IPS-11a (cell line): ENCODE results near the gene RDH16.
"Not testable (repeated sequence)": the region's sequence is repeated elsewhere in the genome, so short reads cannot be mapped to it uniquely, and the experiment has no call there.

ENCODE experiments used
- H3K4me3 ChIP-seq: one replicate; pipeline ENCODE4 v1.5.1; 2013; ENCODE audit warnings: low read depth, low read length, control low read depth

The RDH16 gene

DNA sequence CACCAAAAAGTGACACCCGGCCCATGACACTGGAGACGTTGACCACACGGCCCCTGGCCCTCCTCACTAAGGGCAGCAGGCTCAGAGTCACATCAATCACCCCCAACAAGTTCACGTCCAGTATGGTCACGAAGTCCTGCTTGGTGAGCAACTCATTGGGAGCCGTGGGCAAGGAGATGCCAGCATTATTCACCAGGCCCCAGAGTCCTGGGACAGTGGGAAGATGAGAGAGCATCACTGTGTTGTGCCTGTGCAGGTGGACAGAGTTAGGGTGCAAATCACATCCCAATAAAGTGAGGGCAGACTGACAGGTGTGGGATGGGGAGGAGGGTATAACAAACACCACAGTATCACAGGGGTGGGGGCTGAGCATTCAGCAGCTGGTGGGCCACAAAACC is 2.5 kb downstream of the RDH16 start:
- no peak overlapping the region for H3K4me3 ChIP-seq

DNA sequence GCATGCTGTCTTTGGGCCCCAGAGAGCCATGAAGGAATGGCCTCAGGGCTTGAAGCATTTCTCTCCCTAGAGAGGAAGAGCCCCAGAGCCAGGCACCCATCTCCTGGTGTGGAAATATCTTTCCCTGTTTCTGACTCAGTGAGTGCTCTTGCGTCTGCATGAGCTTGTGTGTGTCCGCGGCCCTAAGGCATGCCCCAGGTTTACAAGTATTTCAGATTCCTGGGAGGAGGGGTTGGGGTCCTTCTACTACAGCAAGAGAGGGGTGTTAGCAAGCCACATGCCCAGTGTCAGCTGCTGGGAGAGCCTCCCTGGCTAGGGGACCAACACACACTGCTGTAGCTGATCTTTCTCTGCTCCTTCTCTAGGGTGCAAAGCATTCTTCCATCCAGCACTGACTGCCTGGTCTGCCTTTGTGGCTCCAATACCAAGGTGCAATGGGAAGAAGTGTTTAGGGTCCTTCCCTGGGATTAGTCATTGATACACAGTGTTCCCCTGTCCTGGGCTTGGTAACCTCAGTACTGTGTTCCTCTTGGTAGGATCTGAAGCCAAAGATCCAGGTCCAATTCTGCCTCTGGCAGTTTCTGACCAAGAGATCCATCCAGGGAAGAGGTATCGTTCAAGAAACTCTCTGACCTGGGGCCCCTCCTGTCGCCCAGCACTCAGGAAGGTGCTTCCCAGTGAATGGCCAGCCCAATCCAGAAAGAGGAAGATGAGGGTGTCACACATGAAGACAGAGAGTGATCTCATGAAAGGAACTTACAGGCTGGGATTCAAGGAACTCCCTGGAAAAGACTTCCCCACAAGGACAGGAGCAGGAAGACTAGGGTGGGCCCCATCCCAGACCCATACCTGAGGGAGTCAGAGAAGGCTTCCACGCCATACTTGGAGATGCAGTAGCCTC is 3.1 kb downstream of the RDH16 start:
- no peak overlapping the region for H3K4me3 ChIP-seq

DNA sequence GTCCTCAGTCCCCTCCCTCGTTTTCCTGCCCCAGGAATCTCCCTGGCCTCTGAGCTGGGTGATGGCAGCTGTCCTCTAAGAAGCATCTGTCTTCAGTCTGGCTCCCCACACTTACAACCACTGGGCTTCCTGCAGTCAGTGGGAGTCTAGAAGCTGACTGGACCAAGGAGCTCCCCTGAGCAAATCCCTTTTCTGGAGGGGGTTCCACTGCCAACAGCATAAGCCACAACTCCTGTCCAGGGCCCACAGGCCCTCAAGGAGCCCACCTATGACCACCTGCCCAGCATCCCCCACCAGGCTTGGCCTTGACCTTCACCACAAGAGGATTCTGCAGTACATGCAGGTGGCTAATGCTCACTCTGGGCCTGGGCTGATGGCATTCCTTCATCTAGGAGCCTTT is 4.1 kb downstream of the RDH16 start:
- H3K4me3 ChIP-seq, result no peak overlapping the region

DNA sequence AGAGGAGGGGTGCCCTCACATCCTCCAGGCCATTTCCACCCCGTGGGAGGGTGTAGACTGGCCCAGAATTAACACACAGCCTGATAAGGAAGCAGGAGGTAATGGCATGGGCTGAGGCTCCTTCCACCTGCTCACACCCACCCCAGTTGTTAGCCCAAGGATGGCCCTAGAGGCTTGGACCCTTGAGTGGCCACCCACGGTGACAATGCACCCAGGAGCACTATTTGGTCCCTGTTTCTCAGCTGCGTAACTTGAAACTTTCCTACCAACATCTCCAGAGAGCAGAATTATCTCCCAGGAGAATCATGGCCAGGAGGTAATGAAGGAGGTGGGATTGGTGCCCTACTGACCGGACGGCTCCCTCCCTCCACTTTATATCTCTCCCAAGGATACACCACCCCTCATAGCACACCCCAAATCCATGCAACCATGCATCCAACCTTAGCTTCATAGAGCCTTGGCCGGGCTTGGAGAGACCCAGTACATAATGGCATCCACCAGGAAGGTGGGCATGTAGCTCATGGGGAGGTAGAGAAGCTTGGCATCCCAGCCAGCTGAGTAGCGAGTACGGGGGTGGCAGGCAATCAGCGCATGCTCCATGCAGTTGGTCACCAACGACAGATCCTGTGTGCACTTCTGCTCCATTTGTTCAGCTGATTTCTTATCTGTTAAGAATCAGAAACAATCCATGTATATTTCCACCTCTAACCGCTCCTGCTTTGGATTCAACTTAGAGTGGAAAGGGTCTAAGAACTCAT is 5.6 kb downstream of the RDH16 start:
- H3K4me3 ChIP-seq, result no peak overlapping the region

DNA sequence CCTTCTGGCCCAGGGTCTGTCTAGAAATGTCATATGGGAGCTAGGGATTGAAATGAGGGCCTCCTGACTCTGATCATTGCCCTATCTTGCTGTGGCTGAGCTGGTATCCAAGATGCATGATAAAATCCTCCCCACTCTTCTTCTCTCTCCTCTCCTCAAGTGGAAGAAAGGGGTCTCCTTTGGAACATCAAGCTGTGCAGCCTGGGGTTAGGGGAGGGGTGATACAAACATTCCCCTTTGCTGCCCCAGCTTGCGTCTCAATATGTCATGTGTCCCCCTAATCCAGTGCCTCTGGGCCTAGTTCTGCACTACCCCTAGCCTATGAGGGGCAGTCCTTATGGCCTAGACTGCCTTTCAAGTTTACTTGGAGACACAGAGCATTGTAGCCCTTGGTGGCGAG is 8.5 kb downstream of the RDH16 start:
- no peak overlapping the region for H3K4me3 ChIP-seq

DNA sequence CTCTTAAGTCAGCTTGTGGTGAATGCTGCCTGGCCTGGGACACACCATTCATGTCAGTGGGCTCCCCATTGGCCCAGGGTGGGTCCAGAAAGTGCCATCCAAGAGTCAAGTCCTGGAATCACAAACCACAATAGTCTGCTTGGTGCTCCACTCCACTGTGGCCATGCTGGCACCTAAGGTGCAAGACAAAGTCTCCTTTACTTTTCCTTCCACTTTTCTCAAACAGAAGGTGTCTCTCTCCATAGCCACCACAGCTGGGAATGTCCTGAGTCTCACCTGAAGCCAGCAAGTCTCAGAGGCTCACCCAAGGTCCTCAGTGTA is 9.0 kb downstream of the RDH16 start:
- H3K4me3 ChIP-seq, result no peak overlapping the region

DNA sequence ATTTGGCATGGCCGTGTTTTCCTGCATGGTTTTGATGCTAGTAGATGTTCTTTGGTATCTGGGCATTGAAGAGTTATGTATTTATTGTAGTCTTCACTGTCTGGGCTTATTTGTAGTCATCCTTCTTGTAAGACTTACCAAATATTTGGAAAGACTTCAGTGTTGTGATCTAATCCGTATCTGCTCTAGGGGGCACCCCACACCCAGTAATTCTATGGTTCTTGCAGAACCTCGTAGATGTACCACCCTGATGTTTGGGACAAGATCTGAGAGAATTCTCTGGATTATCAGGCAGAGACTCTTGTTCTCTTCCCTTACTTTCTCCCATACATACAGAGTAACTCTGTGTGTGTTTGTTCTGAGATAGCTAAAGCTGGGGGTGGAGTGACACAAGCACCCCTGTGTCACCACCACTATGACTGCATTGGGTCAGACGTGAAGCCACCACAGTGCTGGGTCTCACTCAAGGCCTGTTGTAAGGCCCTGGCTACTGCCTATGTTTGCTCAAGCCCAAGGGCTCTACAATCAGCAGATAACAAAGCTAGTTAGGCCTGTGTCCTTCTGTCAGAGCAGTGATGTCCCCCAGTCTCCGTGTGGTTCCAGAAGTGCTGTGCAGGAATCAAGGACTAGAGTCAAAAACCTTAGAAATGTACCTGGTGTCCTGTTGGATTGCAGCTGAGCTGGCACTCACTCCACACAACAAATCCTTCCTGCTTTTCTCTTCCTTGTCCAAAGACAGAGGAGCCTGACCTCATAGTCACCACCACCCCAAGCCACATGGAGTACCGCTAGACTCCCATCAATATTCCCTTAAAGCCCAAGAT is 9.6 kb downstream of the RDH16 start:
- no peak overlapping the region for H3K4me3 ChIP-seq

DNA sequence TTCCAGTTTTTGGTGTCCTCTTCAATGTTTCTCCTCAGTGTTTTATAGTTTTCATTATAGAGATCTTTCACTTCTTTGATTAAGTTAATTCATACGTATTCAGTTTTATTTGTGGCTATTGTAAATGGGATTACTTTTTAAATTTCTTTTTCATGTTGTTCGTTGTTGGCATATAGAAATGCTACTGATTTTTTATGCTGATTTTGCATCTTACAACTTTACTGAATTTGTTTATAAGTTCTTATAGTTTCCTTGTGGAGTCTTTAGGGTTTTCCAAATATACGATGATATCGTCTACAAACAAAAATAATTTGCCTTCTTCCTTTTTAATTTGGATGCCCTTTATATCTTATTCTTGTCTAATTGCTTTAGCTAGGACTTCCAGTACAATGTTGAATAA is 13.5 kb downstream of the RDH16 start:
- H3K4me3 ChIP-seq, result no peak overlapping the region

DNA sequence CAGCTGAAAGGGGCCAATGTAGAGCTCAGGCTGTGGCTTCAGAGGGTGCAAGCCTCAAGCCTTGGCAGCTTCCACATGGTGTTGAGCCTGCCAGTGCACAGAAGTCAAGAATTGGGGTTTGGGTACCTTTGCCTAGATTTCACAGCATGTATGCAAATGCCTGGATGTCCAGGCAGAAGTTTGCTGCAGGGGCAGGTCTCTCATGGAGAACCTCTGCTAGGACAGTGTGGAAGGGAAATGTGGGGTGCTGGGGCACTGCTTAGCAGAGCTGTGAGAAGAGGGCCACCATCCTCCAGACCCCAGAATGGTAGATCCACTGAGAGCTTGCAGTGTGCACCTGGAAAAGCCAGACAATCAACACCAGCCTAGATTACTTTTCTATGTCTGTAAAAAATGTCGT is 14.0 kb downstream of the RDH16 start:
- H3K4me3 ChIP-seq, result not testable (repeated sequence)

DNA sequence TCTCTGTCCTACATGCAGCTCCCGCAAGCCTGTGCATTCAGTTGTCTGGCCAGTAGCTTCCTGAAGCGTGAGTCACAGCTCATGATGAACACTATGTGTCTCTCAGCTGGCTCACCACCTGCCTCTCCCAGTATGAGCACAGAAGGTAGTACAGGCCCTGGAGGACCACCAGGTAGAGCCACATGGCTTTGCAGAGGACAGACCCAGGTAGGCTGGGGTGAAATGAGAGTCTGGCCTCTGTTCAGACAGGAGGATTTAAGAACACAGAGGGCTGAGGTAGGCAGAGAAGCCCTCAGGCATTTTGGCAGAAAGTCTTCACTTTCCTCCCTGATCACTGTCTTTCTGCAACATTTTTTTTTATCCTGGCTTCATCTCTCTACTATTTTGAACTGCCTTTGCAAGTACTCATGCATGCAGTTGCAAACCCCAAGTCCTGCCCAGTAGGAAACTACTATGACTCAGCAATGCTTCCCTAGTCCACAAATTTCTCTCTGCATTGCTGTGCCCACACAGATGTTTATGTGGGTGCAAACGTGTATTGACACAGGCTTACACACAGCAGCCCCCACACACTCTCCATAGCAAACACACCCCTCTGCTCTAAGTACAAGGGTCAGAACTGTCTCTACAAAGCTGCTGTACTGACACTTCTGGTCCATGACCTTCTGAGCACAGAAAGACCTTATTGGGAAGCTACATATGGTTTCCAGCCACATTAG is 15.9 kb downstream of the RDH16 start:
- no peak overlapping the region for H3K4me3 ChIP-seq

DNA sequence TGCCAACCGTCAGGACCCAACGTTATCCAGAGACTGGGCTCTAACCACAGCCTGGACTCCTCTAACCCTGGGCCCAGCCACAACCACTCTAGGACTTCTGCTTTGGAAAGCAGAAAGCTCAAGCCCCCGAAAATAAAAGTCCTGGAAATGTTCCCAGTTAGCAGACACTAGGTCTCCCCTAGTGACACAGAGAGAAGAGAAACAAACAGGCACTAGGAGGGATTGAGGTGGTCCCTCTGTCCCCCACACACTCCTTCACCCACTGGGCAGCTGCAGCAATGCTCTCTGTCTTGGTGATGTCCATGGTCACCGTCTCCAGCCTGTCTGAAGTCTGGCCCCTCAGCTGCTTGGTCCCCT is 16.5 kb downstream of the RDH16 start:
- H3K4me3 ChIP-seq, result not testable (repeated sequence)

DNA sequence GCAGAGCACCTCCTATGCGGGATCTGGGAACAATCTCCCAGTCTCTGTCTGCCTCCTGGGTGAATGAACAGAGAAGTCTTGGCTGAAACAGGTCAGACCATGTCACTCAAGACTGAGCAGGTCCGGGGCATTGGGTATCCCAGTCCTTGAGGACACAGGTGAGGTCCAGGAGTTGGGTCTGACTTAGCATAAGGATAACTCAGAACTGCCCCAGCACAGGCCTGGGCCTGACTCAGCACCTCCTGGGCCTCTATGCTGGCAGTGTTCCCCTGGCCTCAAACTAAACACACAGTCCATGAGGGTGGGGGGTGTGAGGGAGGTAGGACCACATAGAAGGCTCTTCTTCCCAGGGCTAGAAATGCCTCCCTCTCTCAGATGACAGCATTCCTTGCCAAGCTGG is 21.7 kb downstream of the RDH16 start:
- H3K4me3 ChIP-seq, result no peak overlapping the region

DNA sequence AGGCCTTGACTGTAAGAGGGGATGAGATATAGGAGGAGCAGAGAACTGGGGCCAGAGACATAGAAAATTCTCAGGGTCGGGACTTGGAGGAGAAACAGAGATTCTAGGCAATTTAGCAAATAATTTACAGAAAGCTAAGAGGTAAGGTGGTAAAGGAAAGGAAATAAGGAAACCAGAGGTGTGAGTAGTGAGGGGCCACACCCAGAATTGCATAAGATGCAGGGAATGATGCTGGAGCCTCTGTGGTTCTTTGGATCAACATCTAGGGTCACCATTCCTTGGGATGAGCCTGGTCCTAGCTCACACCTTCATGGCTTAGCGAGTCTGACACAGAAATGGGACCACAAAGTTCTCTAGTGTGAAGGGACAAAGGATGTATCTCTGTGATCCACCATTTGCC is 22.3 kb downstream of the RDH16 start:
- H3K4me3 ChIP-seq, result no peak overlapping the region

DNA sequence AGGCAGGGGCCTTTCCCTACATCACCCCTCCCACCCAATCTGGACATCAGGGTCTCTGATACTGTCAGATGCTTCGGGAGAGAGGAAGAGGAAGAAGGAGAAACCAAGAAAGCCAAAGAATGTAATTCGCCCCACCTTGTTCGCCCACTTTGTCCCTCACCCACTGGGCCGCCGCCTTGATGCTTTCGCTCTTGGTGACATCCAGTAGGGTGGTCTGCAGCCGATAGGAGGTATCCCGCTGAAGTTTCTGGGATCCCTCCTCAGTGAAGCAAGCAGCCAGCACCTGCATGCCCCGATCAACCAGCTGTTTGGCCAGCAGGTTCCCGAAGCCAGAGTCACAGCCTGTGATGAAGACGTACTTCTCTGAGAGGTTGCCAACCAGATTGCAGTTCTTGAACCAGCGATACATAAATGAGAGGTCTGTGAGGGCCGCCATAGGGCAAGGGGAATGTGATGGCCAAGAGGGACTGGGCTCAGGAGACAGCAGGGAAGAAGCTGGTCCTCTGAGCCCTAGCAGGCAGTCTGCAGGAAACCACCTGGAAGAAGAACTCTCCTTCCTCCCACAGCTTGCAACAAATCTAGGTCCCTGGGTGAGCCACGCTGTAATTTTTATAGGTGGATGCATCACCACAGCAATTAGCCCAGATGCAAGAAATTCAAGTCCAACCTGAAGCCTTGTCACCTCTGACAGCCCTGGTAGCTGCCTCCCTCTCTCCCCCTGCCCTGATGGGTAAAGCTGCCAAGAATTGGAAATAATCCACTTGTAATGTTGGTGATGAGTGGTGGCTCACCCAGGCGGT is 23.4 kb downstream of the RDH16 start, which contains the start of gene SDR9C7:
TSS of gene SDR9C7 (minus strand) at position 583 of the 800 bp plus-strand sequence. CDS start at position 436, 147 bp downstream.
- no peak within 1 kb of the TSS for H3K4me3 ChIP-seq

DNA sequence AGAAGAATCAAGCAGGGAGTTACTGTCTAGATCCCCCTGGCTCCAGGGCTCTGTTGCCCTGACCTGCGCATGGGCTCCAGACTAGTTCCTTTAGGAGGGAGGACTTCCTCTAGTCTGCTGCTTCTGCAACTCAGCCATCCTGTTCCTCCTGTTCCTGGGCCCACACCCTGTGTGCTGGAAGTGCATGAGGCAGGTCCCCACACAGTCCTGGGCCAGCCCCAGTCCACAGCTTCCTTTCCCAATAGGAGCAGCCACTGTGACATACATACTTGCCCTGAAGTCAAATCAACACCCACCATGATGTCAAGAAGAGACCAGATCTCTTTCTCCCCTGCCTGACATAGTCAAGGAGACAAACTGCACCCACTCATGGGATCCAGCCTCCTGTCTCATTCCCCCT is 24.5 kb downstream of the RDH16 start:
- no peak overlapping the region for H3K4me3 ChIP-seq

DNA sequence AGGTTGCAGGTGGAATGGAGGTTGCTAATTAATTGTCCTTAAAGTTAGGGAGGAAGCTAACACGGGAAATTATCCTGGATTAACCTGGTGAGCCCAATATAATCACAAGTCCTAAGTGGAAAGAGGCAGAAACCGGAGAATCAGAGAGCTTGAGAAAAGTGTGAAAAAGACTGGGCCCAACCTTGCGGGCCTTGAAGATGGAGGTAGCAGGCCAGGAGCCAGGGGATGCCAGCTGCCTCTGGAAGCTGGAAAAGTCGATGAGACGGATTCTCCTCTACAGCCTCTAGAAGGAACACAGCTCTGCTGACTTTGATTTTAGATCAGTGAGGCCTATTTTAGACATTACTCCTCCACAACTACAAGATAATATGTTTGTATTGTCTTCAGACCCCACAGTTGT is 25.3 kb downstream of the RDH16 start:
- H3K4me3 ChIP-seq, result no peak overlapping the region

DNA sequence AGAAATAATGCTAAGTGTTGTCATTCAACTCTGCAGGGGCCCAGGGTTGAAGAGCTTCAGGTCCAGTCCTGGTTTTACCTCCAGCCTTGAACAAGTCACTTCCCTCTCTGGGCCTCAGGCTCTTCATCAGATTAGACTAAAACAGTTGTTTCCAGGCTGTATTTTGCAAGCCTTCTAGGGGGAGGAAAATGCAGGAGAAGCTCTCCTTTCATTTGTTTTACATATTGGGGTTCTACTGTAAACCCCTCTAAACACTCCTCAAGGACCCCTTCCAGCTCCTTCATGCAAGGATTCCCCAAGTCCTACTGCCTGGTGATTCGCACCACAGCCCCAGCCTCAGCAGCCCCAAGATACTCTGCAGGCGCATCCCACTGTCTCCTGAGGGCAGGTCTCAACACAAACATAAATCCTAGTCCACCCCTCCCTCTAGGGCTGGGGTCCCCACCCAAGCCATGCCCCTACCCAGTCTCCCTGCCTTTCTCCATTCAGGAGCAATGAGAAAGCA is 25.9 kb downstream of the RDH16 start:
- no peak overlapping the region for H3K4me3 ChIP-seq

DNA sequence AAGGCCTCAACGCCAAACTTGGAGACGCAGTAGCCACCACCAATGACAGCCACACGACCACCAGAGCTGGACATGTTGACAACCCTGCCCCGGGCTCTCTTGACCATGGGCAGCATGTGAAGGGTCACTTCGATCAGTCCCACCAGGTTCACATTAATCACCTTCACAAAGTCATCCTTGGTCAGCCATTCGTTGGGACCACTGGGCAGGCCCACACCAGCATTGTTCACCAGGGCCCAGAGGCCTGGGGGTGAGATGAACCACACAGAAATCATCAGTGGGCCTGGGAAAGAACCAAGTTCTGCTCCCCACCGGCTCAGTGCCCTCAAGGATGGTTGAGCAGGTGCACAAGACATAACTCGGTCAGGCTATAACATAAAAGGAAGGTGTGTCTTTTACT is 27.2 kb downstream of the RDH16 start:
- H3K4me3 ChIP-seq, result no peak overlapping the region

DNA sequence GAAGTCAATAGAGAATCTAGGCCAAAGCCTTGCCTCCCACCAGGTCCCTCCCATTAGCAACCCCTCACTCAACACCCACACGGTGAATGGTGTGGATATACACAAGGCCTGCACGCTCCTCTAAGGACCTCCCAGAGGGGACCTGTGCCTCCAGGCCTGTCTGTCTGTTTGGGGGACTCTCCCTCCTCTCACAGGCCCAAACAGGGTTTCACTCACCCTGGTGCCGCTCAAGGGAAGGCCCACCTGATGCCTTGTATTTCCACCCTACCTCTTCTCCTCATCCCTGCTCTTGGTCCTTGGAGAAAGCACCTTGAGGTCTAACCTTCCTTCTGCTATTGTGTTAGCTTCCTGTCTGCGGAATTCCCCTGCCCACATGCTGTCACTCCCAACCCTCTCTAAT is 27.6 kb downstream of the RDH16 start:
- no peak overlapping the region for H3K4me3 ChIP-seq

DNA sequence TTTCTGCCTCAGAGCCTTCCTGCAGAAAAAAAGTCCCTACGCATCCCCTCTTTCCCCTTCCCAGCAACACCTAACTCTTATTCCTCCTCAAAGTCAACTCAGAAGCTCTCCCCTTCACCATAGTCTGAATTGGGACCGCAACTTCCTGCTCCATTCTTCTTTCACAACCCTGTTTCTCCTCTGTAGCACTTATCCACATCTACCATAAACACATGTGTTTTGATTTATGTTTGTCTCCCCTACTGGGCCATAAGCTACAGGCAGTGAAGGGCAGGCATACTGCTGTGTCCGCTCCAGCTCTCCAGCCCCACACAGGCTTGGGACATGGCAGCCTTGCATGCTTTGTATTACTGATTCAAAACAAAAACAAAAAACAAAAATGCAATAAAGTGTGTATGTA is 29.1 kb downstream of the RDH16 start:
- no peak overlapping the region for H3K4me3 ChIP-seq
